ENCODE measurements around the gene LMAN2L.

LMAN2L gene

GRCh38 chr2:96757477-96757860 lies 17.6 kb upstream of the LMAN2L start:
- peaks cover 21% of the 10 kb centered on the region for H3K4me1 ChIP-seq (ENCODE audit: insufficient read depth, low read length)
- H3K36me3 ChIP-seq (ENCODE audit: insufficient read depth, low read length), result no peaks in the 10 kb centered on the region
- H3K27me3 ChIP-seq (ENCODE audit: control insufficient read depth in 1 of 2, insufficient read depth in 2 of 2, low read length in 2 of 2), result no peaks in the 10 kb centered on the region
- no peak overlapping the region for H3K4me3 ChIP-seq (ENCODE audit: low read depth in 1 of 2, low read length in 2 of 2)
- H3K9me3 ChIP-seq (ENCODE audit: low read length), result no peaks in the 10 kb centered on the region
- H3K27ac ChIP-seq (ENCODE audit: low read depth, low read length), result no peak overlapping the region
- no peak overlapping the region for H3K9ac ChIP-seq (ENCODE audit: low read length)

DNA sequence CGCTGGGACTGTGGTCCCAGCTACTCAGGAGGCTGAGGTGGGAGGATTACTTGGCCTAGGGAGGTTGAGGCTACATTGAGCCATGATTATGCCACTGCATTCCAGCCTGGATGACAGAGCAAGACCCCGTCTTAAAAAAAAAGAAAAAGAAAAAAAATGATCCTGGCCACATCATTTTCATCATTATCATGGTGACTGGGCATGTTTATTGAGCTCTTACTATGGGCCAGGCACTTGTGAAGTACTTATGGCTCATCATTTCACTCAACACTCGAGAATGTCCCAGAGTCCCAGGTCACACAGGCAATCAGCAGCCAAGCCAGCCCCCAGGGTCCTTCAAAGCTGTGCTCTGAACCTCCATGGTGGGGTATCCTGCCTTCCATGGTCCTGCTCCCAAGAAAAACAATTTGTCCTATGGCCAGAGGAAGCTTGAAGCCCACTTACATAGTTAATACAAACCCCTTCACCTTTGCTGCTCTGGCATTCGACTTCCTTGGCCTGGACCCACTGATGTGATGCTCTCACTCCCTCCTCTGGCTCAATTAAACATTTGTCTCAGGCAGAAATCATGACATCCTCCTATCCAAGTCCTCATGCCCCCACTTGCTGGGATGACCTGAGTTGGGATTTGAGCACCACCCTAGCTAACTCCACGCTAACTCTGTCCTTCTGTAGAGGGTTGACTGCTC lies 17.1 kb upstream of the LMAN2L start:
- H3K27me3 ChIP-seq (ENCODE audit: control insufficient read depth in 1 of 2, insufficient read depth in 2 of 2, low read length in 2 of 2), result no peaks in the 10 kb centered on the region
- H3K4me1 ChIP-seq (ENCODE audit: insufficient read depth, low read length), result peaks cover 16% of the 10 kb centered on the region
- no peak overlapping the region for H3K4me3 ChIP-seq (ENCODE audit: low read depth in 1 of 2, low read length in 2 of 2)
- no peak overlapping the region for H3K9ac ChIP-seq (ENCODE audit: low read length)
- H3K36me3 ChIP-seq (ENCODE audit: insufficient read depth, low read length), result no peaks in the 10 kb centered on the region
- H3K27ac ChIP-seq (ENCODE audit: low read depth, low read length), result no peak overlapping the region
- no peaks in the 10 kb centered on the region for H3K9me3 ChIP-seq (ENCODE audit: low read length)

DNA sequence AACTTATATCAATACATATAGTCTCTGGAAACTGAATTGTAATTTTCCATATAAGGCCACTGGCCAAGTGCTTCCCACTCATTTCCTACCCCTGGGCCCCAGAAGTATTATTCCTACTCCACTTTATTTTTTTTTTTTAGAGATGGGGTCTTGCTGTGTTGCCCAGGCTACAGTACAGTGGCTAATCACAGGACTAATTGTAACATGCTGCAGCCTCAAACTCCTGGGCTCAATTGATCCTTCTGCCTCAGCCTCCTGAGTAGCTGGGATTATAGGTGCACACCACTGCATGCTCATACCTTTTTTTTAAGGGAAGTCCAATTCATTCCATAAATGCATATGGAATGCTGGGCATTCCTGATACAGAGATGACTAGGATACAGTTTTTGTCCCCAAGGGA lies 14.5 kb upstream of the LMAN2L start:
- Histone ChIP-seq H3K9me3 (ENCODE audit: low read length) (no peaks in the 10 kb centered on the region), H3K27me3 (ENCODE audit: control insufficient read depth in 1 of 2, insufficient read depth in 2 of 2, low read length in 2 of 2) (no peaks in the 10 kb centered on the region), H3K36me3 (ENCODE audit: insufficient read depth, low read length) (no peaks in the 10 kb centered on the region), H3K4me1 (ENCODE audit: insufficient read depth, low read length) (no peaks in the 10 kb centered on the region), H3K4me3 (ENCODE audit: low read depth in 1 of 2, low read length in 2 of 2) (no peak overlapping the region), H3K9ac (ENCODE audit: low read length) (no peak overlapping the region), H3K27ac (ENCODE audit: low read depth, low read length) (no peak overlapping the region)

DNA sequence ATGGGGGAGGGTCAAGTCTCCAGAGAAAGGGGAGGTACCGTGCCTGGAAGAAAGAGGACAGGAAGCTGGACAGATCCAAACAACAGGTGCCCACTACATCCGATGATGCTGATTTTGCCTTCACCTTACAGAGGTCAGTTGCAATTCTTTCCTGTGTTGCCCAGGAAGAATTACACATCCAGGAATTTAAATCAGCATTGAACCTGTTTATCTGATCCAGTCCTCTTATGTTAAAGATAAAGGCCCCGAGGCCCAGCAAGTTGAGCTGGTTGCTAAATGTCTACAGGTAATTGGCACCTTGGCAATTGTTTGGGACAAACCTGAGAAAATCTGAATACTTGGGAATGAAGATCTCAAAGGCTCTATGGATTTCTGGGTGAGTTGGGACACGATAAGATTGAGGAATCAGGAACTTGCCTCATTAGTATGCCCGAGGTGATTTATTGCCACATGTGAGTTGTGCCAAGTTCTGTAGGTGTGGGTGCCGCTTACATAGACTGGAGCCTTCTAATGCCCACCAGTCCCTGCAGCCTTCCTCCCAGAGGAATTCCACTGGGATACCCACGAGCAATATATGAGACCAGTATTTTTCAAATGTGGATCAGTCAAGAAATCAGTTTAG lies 13.9 kb upstream of the LMAN2L start:
- Histone ChIP-seq H3K4me3 (ENCODE audit: low read depth in 1 of 2, low read length in 2 of 2) (no peak overlapping the region), H3K4me1 (ENCODE audit: insufficient read depth, low read length) (no peaks in the 10 kb centered on the region), H3K27me3 (ENCODE audit: control insufficient read depth in 1 of 2, insufficient read depth in 2 of 2, low read length in 2 of 2) (no peaks in the 10 kb centered on the region), H3K9me3 (ENCODE audit: low read length) (no peaks in the 10 kb centered on the region), H3K9ac (ENCODE audit: low read length) (no peak overlapping the region), H3K27ac (ENCODE audit: low read depth, low read length) (no peak overlapping the region), H3K36me3 (ENCODE audit: insufficient read depth, low read length) (no peaks in the 10 kb centered on the region)

DNA sequence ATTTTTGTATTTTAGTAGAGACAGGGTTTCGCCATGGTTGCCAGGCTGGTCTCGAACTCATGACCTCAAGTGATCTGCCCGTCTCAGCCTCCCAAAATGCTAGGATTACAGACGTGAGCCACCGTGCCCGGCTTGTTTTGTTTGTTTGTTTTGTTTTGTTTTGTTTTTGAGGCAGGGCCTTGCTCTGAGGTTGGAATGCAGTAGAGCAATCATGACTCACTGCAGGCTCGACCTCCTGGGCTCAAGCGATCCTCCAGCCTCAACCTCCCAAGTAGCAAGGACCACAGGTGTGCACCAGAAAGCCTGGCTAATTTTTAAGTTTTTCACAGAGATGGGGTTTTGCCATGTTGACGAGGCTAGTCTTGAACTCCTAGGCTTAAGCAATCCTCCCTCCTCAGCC lies 11.9 kb upstream of the LMAN2L start:
- no peak overlapping the region for H3K27ac ChIP-seq (ENCODE audit: low read depth, low read length)
- H3K9ac ChIP-seq (ENCODE audit: low read length), result no peak overlapping the region
- H3K4me3 ChIP-seq (ENCODE audit: low read depth in 1 of 2, low read length in 2 of 2), result no peak overlapping the region
- no peaks in the 10 kb centered on the region for H3K4me1 ChIP-seq (ENCODE audit: insufficient read depth, low read length)
- H3K36me3 ChIP-seq (ENCODE audit: insufficient read depth, low read length), result no peaks in the 10 kb centered on the region
- H3K27me3 ChIP-seq (ENCODE audit: control insufficient read depth in 1 of 2, insufficient read depth in 2 of 2, low read length in 2 of 2), result no peaks in the 10 kb centered on the region
- H3K9me3 ChIP-seq (ENCODE audit: low read length), result no peaks in the 10 kb centered on the region

DNA sequence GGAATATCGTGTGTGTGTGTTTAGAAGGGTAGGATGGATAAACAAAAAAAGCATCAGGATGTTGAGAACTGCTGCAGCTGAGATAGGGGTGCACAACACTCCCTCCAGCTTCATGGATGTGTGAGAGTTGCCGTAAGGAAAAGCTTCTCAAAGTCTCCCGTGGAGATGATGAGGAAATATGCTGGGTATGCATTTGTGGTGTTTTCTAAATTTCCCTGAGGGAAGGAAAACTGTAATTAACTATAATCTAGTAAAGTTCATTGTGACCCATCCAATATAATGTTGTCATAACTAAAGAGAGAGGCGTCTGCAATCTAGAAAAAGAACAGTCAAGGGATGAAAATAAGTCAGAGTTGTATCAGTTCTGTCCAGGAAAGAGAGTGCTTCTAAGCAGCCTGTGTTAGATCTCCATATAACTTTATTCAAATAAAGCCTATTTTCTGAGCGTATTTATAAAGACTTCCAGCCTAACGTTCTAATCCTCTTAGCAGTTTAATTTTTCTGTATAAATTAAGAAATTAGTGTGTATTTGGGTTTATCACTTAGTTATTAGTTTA lies 7.3 kb upstream of the LMAN2L start:
- no peaks in the 10 kb centered on the region for H3K27me3 ChIP-seq (ENCODE audit: control insufficient read depth in 1 of 2, insufficient read depth in 2 of 2, low read length in 2 of 2)
- no peak overlapping the region for H3K4me3 ChIP-seq (ENCODE audit: low read depth in 1 of 2, low read length in 2 of 2)
- H3K9me3 ChIP-seq (ENCODE audit: low read length), result no peaks in the 10 kb centered on the region
- H3K36me3 ChIP-seq (ENCODE audit: insufficient read depth, low read length), result no peaks in the 10 kb centered on the region
- H3K9ac ChIP-seq (ENCODE audit: low read length), result no peak overlapping the region
- no peak overlapping the region for H3K27ac ChIP-seq (ENCODE audit: low read depth, low read length)
- no peaks in the 10 kb centered on the region for H3K4me1 ChIP-seq (ENCODE audit: insufficient read depth, low read length)

DNA sequence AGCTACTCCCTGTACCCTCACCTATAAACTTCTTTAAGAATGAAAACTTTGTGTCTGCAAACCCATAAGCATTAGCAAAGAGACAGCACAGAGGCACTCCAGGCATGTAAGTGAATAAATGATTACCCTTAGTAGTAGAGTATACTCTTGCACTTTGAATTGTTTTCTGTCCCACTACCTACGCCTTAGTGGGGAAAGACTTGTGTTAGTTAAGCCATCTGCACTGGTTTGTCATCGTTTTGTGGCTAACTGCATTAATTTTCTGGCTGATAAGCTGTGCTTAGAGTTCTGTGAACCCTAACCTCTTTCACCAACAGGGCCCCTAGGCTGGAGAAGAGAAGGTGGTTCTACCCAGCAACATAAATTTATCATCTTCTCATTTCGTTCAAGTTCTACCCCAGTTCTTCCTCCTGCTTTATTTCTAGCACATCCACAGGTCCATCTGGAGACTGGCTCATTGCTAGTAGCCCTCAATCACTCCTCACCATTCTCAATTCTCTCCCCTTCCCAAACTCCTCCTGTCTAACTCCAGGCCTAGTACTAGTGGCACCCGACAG lies 710 bp downstream of the LMAN2L start:
- Histone ChIP-seq H3K36me3 (ENCODE audit: insufficient read depth, low read length) (peaks cover 13% of the 10 kb centered on the region), H3K4me3 (ENCODE audit: low read depth in 1 of 2, low read length in 2 of 2) (peak overlapping the region; percentile 49 to 80), H3K9me3 (ENCODE audit: low read length) (no peaks in the 10 kb centered on the region), H3K27me3 (ENCODE audit: control insufficient read depth in 1 of 2, insufficient read depth in 2 of 2, low read length in 2 of 2) (no peaks in the 10 kb centered on the region), H3K4me1 (ENCODE audit: insufficient read depth, low read length) (peaks cover 14% of the 10 kb centered on the region), H3K27ac (ENCODE audit: low read depth, low read length) (peak overlapping the region; percentile 28), H3K9ac (ENCODE audit: low read length) (peak overlapping the region; percentile 73)

GRCh38 chr2:96737831-96738230 lies 2.0 kb downstream of the LMAN2L start:
- peaks cover 26% of the 10 kb centered on the region for H3K36me3 ChIP-seq (ENCODE audit: insufficient read depth, low read length)
- no peak overlapping the region for H3K9ac ChIP-seq (ENCODE audit: low read length)
- H3K27me3 ChIP-seq (ENCODE audit: control insufficient read depth in 1 of 2, insufficient read depth in 2 of 2, low read length in 2 of 2), result no peaks in the 10 kb centered on the region
- no peaks in the 10 kb centered on the region for H3K9me3 ChIP-seq (ENCODE audit: low read length)
- no peak overlapping the region for H3K4me3 ChIP-seq (ENCODE audit: low read depth in 1 of 2, low read length in 2 of 2)
- H3K4me1 ChIP-seq (ENCODE audit: insufficient read depth, low read length), result peaks cover 14% of the 10 kb centered on the region
- H3K27ac ChIP-seq (ENCODE audit: low read depth, low read length), result no peak overlapping the region

DNA sequence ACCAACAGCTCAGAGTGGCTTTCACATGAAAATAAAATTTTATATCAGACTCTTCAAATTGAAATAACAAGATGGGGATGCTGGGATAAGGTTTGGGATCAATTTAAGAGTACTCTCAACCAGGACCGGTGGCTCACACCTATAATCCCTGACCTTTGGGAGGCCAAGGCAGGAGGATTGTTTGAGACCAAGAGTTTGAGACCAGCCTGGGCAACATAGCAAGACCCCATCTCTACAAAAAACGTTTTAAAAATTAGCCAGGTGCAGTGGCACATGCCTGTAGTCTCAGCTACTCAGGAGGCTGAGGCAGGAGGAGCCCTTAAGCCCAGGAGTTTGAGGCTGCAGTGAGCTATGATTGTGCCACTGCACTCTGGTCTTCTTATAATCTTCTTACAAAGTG lies 2.6 kb downstream of the LMAN2L start:
- H3K36me3 ChIP-seq (ENCODE audit: insufficient read depth, low read length), result peaks cover 32% of the 10 kb centered on the region
- no peaks in the 10 kb centered on the region for H3K9me3 ChIP-seq (ENCODE audit: low read length)
- no peak overlapping the region for H3K9ac ChIP-seq (ENCODE audit: low read length)
- H3K27me3 ChIP-seq (ENCODE audit: control insufficient read depth in 1 of 2, insufficient read depth in 2 of 2, low read length in 2 of 2), result no peaks in the 10 kb centered on the region
- H3K4me1 ChIP-seq (ENCODE audit: insufficient read depth, low read length), result peaks cover 14% of the 10 kb centered on the region
- H3K27ac ChIP-seq (ENCODE audit: low read depth, low read length), result no peak overlapping the region
- no peak overlapping the region for H3K4me3 ChIP-seq (ENCODE audit: low read depth in 1 of 2, low read length in 2 of 2)

DNA sequence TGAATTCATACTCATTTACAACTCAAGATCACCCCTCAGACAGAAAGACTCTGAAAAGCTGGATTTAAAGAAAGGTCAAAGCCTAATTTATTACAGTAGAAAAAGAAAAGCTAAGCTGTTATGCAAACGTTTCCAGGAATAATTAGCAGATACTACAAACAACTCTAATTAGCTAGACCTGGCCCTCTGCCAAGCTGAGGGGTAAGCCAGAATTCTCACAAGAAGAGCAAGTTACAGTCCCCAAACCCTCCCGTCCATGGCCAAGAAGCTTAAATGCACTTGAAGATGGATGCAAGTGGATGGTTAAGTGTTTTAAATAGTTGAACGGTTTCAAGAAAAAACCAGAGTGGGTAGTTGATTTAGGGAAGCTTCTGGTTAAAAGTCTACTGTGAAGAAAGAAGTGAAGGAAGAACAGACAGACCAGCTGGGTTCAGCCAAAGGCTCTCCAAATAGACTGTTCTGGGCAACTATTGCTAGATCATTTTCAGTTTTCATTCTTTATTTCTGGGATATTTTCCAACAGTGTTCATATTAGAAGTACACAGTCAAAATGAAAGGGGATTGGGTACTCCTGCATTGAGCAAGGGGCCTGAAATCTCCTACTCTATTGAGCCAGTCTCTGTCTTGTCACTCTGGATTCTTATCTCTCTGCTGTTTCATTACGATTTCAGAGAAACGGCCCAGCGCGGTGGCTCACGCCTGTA lies 4.8 kb downstream of the LMAN2L start:
- Histone ChIP-seq H3K9me3 (ENCODE audit: low read length) (no peaks in the 10 kb centered on the region), H3K4me3 (ENCODE audit: low read depth in 1 of 2, low read length in 2 of 2) (no peak overlapping the region), H3K4me1 (ENCODE audit: insufficient read depth, low read length) (peaks cover 14% of the 10 kb centered on the region), H3K36me3 (ENCODE audit: insufficient read depth, low read length) (peaks cover 45% of the 10 kb centered on the region), H3K9ac (ENCODE audit: low read length) (no peak overlapping the region), H3K27ac (ENCODE audit: low read depth, low read length) (no peak overlapping the region), H3K27me3 (ENCODE audit: control insufficient read depth in 1 of 2, insufficient read depth in 2 of 2, low read length in 2 of 2) (no peaks in the 10 kb centered on the region)

DNA sequence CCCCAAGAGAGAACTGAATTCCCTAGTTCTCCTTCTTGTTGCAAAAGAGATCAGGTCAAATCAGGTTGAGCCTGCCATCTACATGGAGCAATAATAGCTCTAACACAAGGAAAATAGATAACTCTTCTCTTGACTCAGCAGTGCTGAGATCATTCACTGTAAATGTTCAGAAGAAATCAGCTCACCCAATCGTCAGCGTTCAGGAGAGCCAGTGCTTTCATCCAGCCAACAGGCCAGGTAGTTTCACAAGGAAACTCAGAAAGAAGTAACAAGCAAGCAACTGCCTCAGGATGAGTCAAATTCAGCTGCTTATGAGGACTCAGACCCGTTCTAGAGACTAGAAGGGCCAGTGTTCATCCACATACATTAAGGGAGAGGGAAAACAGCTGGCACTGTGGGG lies 5.9 kb downstream of the LMAN2L start:
- Histone ChIP-seq H3K4me3 (ENCODE audit: low read depth in 1 of 2, low read length in 2 of 2) (no peak overlapping the region), H3K9me3 (ENCODE audit: low read length) (no peaks in the 10 kb centered on the region), H3K27ac (ENCODE audit: low read depth, low read length) (no peak overlapping the region), H3K4me1 (ENCODE audit: insufficient read depth, low read length) (peaks cover 8% of the 10 kb centered on the region), H3K27me3 (ENCODE audit: control insufficient read depth in 1 of 2, insufficient read depth in 2 of 2, low read length in 2 of 2) (no peaks in the 10 kb centered on the region), H3K36me3 (ENCODE audit: insufficient read depth, low read length) (peaks cover 45% of the 10 kb centered on the region), H3K9ac (ENCODE audit: low read length) (no peak overlapping the region)
